A549 (cell line): Measurements from ENCODE around the gene VAMP1. TPM values are rescaled to one million over a fixed set of nuclear protein-coding genes. Genes with fewer than 3 reads are reported as not detected.
A peak's percentile ranks its signal among the peaks of the same experiment; 100 is the strongest.

Experiments used
- ATAC-seq, 2 experiments: fragments of 200-7000 bp in 1 of 2; fragments of >200 bp in 1 of 2; cut with Nextera tagmentation in 1 of 2; cut with Tn5 transposase in 1 of 2; 3 replicates each; pipeline versions ENCODE4 v1.8.0 to v1.9.1; 2018 to 2020; ENCODE audit warnings: mild to moderate bottlenecking in 1 of 2, moderate library complexity in 1 of 2
- CTCF ChIA-PET: fragments of 300-600 bp; sonication (Branson Sonifier 250); formaldehyde crosslinking; extraction: SDS; loops from one replicate; lab custom pipeline; 2021; ENCODE audit warnings: antibody characterized with exemption, inconsistent platforms; lab: Yijun Ruan, JAX
- POLR2A ChIA-PET: fragments of 350-600 bp; formaldehyde crosslinking; extraction: SDS; loops from one replicate; lab custom pipeline; 2021; ENCODE audit warnings: antibody characterized with exemption, inconsistent platforms; lab: Yijun Ruan, JAX
- DNase-seq, 2 experiments: peaks; one replicate each; pipeline versions ENCODE4 v3.0.0 to v3.0.0-alpha.2; 2011 to 2016; ENCODE audit warnings: low read depth in 1 of 2, low spot score in 1 of 2
- FAIRE-seq: peaks from 2 replicates; lab custom pipeline; 2011; peaks lifted over from hg19 to GRCh38; lab: Jason Lieb, UNC
- H3K27ac ChIP-seq, 2 experiments: fragments of >200 bp; sonication (Bioruptor Twin); formaldehyde crosslinking; 3 replicates each; pipeline ENCODE4 v1.5.1; 2016 to 2017
- H3K4me1 ChIP-seq: fragments of >200 bp; sonication (Bioruptor Twin); formaldehyde crosslinking; 3 replicates; pipeline ENCODE4 v1.6.1; 2016
- H3K4me2 ChIP-seq: fragments of >200 bp; sonication (Bioruptor Twin); formaldehyde crosslinking; 3 replicates; pipeline ENCODE4 v1.6.1; 2016
- H3K4me3 ChIP-seq: fragments of >200 bp; sonication (Bioruptor Twin); formaldehyde crosslinking; 3 replicates; pipeline ENCODE4 v1.5.1; 2016
- H3K9me3 ChIP-seq: fragments of >200 bp; sonication (Bioruptor Twin); formaldehyde crosslinking; 3 replicates; pipeline ENCODE4 v1.6.1; 2016
- ATOH8 ChIP-seq: fragments of 250-450 bp; sonication (Bioruptor Pico); IDR thresholded peaks from 2 replicates; pipeline ENCODE4 v1.5.0; 2020; ENCODE audit warnings: low read depth, mild to moderate bottlenecking, moderate library complexity
- BHLHE40 ChIP-seq: IDR thresholded peaks from 2 replicates; pipeline ENCODE4 v1.6.1; 2012; ENCODE audit warnings: low read depth, low read length, inconsistent platforms
- CHD2 ChIP-seq: fragments of 150-350 bp; IDR thresholded peaks from 2 replicates; pipeline ENCODE4 v1.6.1; 2014; ENCODE audit warnings: low read length; ENCODE audit not compliant: partially characterized antibody
- CHD4 ChIP-seq: fragments of 200-600 bp; sonication (generic); IDR thresholded peaks from 2 replicates; pipeline ENCODE4 v1.6.1; 2016; ENCODE audit warnings: antibody characterized with exemption, mild to moderate bottlenecking, borderline replicate concordance
- CTCF ChIP-seq: fragments of >200 bp; sonication (Bioruptor Twin); formaldehyde crosslinking; IDR thresholded peaks from 3 replicates; pipeline ENCODE4 v1.5.1; 2016
- E2F6 ChIP-seq: IDR thresholded peaks from 2 replicates; pipeline ENCODE4 v1.6.1; 2012; ENCODE audit warnings: low read depth, borderline replicate concordance
- ELK1 ChIP-seq: fragments of 150-350 bp; IDR thresholded peaks from 2 replicates; pipeline ENCODE4 v1.6.1; 2014; ENCODE audit warnings: low read depth, mild to moderate bottlenecking, low read length
- GATA3 ChIP-seq: IDR thresholded peaks from 2 replicates; pipeline ENCODE4 v1.6.1; 2012; ENCODE audit warnings: borderline replicate concordance
- HEYL ChIP-seq: fragments of 250-450 bp; sonication (Bioruptor Pico); IDR thresholded peaks from 2 replicates; pipeline ENCODE4 v1.8.0; 2021; ENCODE audit warnings: mild to moderate bottlenecking, moderate library complexity
- HMGXB4 ChIP-seq: fragments of 250-450 bp; sonication (Bioruptor Pico); IDR thresholded peaks from 2 replicates; pipeline ENCODE4 v1.5.0; 2021; ENCODE audit warnings: mild to moderate bottlenecking, moderate library complexity, borderline replicate concordance
- KDM5A ChIP-seq: fragments of 200-600 bp; sonication (generic); IDR thresholded peaks from 2 replicates; pipeline ENCODE4 v1.6.1; 2016; ENCODE audit warnings: antibody characterized with exemption, mild to moderate bottlenecking
- MAFK ChIP-seq: fragments of 450-650 bp; IDR thresholded peaks from 2 replicates; pipeline ENCODE4 v1.6.1; 2014; ENCODE audit not compliant: partially characterized antibody
- MAZ ChIP-seq: fragments of 150-350 bp; IDR thresholded peaks from 2 replicates; pipeline ENCODE4 v1.6.1; 2014; ENCODE audit warnings: antibody characterized with exemption, low read depth, low read length, borderline replicate concordance
- MYC ChIP-seq: IDR thresholded peaks from 2 replicates; pipeline ENCODE4 v1.6.1; 2012; ENCODE audit warnings: mild to moderate bottlenecking, inconsistent platforms, low read length, improper control_type of control experiment, borderline replicate concordance
- NR3C1 ChIP-seq: fragments of >200 bp; sonication (Bioruptor Twin); formaldehyde crosslinking; IDR thresholded peaks from 3 replicates; pipeline ENCODE4 v1.6.1; 2017
- POLR2A ChIP-seq: IDR thresholded peaks from 2 replicates; pipeline ENCODE4 v1.6.1; 2012; ENCODE audit warnings: mild to moderate bottlenecking, low read length
- RARB ChIP-seq: fragments of 250-450 bp; sonication (Bioruptor Pico); IDR thresholded peaks from 2 replicates; pipeline ENCODE4 v1.8.0; 2021; ENCODE audit warnings: mild to moderate bottlenecking, moderate library complexity
- REST ChIP-seq: fragments of 200-600 bp; sonication (generic); IDR thresholded peaks from 2 replicates; pipeline ENCODE4 v1.6.1; 2016; ENCODE audit warnings: antibody characterized with exemption, mild to moderate bottlenecking, moderate library complexity
- RFX5 ChIP-seq: fragments of 450-650 bp; IDR thresholded peaks from 2 replicates; pipeline ENCODE4 v1.7.1; 2014; ENCODE audit warnings: antibody characterized with exemption, mild to moderate bottlenecking, moderate library complexity
- SMC3 ChIP-seq: fragments of >200 bp; sonication (Bioruptor Twin); formaldehyde crosslinking; IDR thresholded peaks from 3 replicates; pipeline ENCODE4 v1.6.1; 2018; ENCODE audit warnings: inconsistent platforms
- SREBF2 ChIP-seq: fragments of 450-650 bp; IDR thresholded peaks from 2 replicates; pipeline ENCODE4 v1.6.1; 2014; ENCODE audit warnings: mild to moderate bottlenecking, moderate library complexity
- TP53 ChIP-seq: fragments of 250-450 bp; sonication (Bioruptor Pico); IDR thresholded peaks from 2 replicates; pipeline ENCODE4 v1.5.0; 2021; ENCODE audit warnings: mild to moderate bottlenecking, moderate library complexity
- USF2 ChIP-seq: fragments of 450-650 bp; IDR thresholded peaks from 2 replicates; pipeline ENCODE4 v1.6.1; 2014; ENCODE audit warnings: antibody characterized with exemption
- WGBS: methylation state at CpG from one replicate; pipeline ENCODE4 v1.1.6; 2017; ENCODE audit errors: missing lambda C conversion rate; 5-methylcytosine and 5-hydroxymethylcytosine counted together
- polyA plus RNA-seq, 4 experiments: library from polyadenylated mRNA; depleted of rRNA in 3 of 4; stranded (reverse); fragments of >200 nt; fragmentation: RNase III in 1 of 4; extraction: RNeasy Plus Mini Kit Qiagen cat#74134 plus additional on column Dnase treatment in 1 of 4; gene quantifications; 2 replicates in 3 of 4; 3 replicates in 1 of 4; pipeline ENCODE4 v1.2.3, GENCODE V29; 2011 to 2017

The VAMP1 gene
- polyA plus RNA-seq, 2 of the 4 experiments (the other 2 are of a cell fraction): 17.6 to 22.7 TPM

- TF ChIP-seq REST: peak; percentile 36; the same call in 1 of the 2 replicates
- no peak for TF ChIP-seq CHD2
- peak; percentile 62 for TF ChIP-seq RFX5
- TF ChIP-seq MYC: peak; percentile 51; the same call in 1 of the 2 replicates
- TF ChIP-seq HMGXB4 (CRISPR knock-in tag): no peak
- TF ChIP-seq CTCF: no peak
- no peak for TF ChIP-seq SREBF2
- no peak; the same call in 1 of the 2 replicates for TF ChIP-seq GATA3
- peak; percentile 69 for TF ChIP-seq POLR2A
Observed at GRCh38 chr12:6493497-6494257, 23.2 kb upstream of the VAMP1 start, which contains the start of gene NCAPD2 (continued).

- ATAC-seq (peak; percentile 93 to 94), FAIRE-seq (no peak), DNase-seq (peak; percentile 96 to 98)
- peak within 1 kb of the TSS; percentile 92 for H3K4me2 ChIP-seq
- POLR2A ChIA-PET: interaction anchor here (0.7 to 1.8 kb wide), 20 partner anchors 9 to 260 kb away, joined by 3 to 39 read pairs (median 4); partner anchors contain the start of genes GAPDH, MLF2, NOP2 and VAMP1
- no peaks in the 10 kb centered on the region for H3K9me3 ChIP-seq
- CTCF ChIA-PET: interaction anchor here (0.7 to 2.1 kb wide), 8 partner anchors 13 to 70 kb away, joined by 3 to 9 read pairs (median 4); partner anchors contain the start of gene VAMP1
- peak within 1 kb of the TSS; percentile 90 to 93 for H3K27ac ChIP-seq
- peaks cover 25% of the 10 kb centered on the region for H3K4me1 ChIP-seq
- peak within 1 kb of the TSS; percentile 80 for H3K4me3 ChIP-seq
- WGBS: 1% methylated on average over 34 of the region's 39 CpGs
- TF ChIP-seq ELK1 (no peak), MAZ (peak; percentile 63; the same call in 1 of the 2 replicates), ATOH8 (CRISPR knock-in tag) (no peak), E2F6 (peak; percentile 60), SMC3 (no peak; the same call in 2 of the 3 replicates), HEYL (CRISPR knock-in tag) (no peak), MAFK (no peak), TP53 (CRISPR knock-in tag) (0 out of 2 replicates have a peak, but pooled peaks have one; percentile 42), KDM5A (peak; percentile 93), BHLHE40 (0 out of 2 replicates have a peak, but pooled peaks have one; percentile 21), POLR2A (peak; percentile 92), CHD4 (no peak), NR3C1 (no peak), USF2 (0 out of 2 replicates have a peak, but pooled peaks have one; percentile 2), RARB (CRISPR knock-in tag) (peak; percentile 19; the same call in 1 of the 2 replicates)
Observed at GRCh38 chr12:6492838-6493496, 22.5 kb upstream of the VAMP1 start, which contains the start of gene MRPL51. TSS of gene MRPL51 (minus strand) at chr12:6493262. CDS start at chr12:6493136, 126 bp downstream.
